Mucosa of gallbladder (tissue), 1 donor: ENCODE measurements around the gene CDH4. TPM values are rescaled to one million over a fixed set of nuclear protein-coding genes. Genes with fewer than 3 reads are reported as not detected.

Source experiments
- DNase-seq: peaks from one replicate; pipeline ENCODE4 v3.0.0-alpha.2; 2020; ENCODE audit warnings: low spot score
- total RNA-seq: library from RNA; stranded (reverse); gene quantifications from one replicate; pipeline ENCODE4 v1.2.1, GENCODE V29; 2021
- donor health status: DM: no; HTN: no; CAD: no.

CDH4 gene
- total RNA-seq, 1 donor from 2014 or later = 3.5 TPM

DNA sequence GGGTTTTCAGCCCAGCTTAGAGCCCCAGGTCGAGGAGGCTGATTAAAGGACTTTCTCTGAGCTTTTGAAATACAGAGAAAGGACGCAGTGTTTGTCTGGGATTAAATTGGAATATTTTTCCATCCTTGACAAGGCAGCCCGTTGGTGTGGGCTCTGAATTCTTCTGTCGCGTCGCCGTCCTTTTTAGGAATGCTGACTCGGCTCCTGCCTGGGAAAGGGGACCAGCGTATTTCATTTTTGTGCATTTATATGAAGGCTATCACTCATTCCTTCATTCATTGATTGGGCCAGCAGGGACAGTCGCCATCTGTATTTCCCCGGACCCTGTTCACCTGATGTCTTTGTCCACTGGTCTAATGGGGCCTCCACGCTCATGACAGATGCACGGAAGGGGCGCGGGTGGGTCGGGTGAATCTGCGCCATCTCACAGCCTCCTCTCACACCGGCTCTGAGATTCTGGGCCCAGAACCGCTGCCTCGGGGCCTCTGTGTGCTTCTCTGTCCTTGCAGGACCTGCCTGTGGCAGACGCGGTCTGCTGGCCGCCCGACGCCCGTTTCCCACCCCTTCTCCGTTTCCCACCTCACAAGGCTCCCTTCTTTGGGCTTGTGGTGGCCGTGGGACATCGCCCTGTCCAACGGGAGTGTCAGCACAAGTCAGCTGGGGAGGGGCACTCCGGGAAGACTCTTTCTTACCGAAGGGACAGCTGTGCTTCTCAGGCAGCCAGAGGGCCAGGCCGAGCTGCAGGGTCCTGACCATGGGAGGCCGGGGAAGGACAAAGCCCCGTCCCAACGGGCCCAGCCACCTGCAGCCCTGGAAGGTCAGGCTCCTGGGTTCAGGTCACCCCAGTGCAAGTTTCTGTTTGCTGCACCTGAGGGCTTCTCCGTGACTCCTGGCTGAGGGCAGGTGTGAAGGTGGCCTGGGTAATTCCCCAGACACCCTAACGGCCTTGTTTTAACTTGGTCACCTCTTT lies 656.3 kb downstream of the CDH4 start:
- no peak for DNase-seq

DNA sequence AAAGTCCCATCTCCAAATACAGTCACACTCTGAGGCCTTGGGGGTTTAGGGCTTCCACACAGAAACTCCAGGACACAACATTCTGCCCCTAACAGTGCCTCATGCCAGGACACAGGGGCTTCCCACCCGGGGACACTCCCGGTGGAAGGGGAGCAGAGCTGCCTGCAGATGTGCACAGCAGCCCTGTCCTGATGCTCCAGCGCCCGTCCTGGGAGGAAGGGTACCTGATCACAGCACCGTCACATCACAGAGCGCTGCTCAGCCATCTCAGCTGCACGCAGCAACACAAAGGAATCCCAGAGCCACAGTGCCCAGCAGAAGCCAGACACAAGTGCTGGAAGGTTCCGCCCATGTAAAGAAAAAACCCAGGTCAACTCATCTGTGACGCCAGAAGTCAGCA lies 657.0 kb downstream of the CDH4 start:
- DNase-seq = no peak

DNA sequence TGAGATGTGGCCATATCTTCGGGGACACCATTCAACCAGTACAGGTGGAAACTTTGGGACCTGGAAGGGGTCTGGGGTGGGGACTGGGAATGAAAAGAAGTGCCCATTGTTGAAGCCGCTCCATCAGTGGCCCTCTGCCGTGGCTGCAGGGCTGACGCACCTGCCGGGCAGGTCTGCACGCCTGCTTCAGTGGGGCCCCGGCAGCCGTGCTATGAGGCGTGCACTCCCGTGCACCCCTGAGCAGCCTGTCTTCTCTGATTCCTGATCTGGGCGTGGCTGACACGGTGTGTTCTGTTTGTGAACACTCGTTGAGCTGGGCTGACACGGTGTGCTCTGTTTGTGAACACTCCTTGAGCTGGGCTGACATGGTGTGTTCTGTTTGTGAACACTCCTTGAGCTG lies 657.8 kb downstream of the CDH4 start:
- DNase-seq = no peak

DNA sequence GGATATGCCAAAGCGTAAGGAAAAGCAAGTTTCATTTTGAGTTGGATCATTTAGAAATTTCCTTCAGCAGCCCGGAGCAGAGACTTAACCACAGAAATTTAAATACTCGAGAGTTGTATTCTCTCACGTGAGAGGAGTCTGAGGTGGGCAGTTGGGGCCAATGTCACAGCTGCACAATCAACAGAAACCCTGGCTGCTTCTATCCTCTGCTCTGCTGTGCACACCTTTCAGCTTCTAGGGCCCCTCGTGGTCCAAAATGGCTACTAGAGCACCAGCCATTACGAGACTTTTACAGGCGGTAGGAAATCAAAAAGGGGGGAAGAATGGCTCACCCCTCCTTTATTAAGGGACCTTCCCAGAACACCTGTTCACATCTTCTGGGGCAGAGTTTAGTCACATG lies 659.8 kb downstream of the CDH4 start:
- DNase-seq = no peak

DNA sequence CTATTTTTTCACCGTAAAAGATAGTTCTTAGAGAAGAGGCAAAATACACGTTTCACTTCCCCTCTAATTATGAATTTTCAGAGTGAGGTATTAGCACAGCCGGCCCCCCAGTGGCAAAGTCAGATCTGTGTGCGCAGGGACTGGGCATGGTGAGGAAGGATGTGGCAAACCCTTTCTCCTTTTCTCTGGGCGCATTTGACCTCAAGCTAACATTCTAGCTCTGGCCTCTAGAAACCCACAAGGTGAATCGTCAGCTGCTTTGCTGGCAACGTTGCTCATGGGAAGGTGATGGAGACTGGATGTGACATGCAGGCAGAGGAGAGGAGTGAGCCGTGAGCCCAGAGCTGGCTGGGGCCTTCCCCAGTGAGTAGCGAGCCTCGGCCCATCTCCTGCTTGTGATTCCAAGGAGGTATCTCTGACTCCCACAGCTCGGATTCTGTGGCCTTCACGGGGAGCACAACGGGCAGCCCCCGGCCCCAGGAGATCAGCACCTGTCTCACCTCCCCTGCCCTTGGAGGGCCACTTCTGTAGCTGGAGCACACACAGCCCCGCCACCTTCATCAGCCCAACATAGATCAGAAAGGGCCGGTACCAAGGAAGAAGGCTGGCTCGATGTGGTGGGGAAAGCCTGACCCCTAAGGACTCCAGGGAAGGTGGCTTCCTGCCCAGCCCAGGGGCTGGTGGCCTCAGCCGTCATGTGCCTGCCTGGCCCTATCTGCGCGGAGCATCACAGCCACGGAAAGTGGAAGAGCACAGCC lies 660.8 kb downstream of the CDH4 start:
- DNase-seq = no peak

DNA sequence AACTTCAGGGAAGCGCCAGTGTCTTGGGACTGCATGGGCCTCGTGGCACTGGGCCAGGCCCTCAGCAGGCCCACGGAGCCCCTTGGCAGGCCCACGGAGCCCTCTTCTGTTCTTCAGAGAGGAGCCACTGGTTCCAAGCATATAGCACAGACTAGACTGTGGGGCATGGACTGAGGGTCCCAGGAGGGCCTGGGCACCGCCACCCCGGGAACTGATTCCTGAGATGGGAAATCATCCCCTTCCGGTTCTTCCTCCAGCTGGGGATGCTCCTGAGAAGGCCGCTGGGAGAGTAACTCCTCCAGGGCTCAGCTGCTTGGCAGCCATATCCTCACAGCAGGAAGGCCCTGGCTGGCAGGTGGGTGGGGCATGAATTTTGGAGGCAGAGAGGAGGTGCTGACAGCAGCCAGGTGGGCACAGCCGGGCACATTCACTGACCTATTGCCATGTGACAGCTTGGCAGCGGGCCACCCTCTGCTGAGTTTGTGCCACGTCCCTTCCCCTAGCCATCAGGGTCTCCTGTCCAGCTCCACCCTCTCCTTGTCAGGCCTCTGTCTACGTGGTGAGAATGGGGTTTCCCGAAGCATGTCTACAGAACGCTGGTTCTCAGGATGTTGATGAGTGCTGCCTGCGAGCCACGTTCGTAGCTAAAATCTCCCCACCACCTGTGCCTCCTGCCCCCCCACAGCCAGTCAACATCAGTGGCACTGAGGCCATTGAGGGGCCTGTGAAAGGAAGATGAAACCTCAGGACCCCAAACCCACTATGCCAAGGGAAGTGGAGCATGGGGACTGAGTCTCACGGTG lies 661.6 kb downstream of the CDH4 start:
- DNase-seq = no peak

DNA sequence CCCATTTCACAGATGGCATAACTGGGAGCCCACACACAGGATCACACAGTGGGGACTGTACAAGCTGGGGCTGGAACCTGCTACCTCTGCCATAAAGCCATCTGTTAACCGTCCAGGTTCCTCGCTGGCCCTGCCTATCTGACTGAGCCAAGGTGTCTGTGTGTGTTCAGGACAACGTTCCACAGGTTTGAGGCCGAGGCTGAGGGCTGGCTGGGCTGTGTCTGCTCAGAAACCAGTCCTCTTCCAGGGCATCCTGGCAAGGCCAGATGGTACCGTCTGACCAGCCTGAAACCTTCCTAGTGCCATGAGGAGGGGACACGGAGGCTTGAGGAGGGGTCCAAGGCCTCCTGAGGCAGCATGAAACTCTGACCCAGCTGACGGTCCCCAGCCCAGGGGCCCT lies 663.0 kb downstream of the CDH4 start:
- DNase-seq = no peak

DNA sequence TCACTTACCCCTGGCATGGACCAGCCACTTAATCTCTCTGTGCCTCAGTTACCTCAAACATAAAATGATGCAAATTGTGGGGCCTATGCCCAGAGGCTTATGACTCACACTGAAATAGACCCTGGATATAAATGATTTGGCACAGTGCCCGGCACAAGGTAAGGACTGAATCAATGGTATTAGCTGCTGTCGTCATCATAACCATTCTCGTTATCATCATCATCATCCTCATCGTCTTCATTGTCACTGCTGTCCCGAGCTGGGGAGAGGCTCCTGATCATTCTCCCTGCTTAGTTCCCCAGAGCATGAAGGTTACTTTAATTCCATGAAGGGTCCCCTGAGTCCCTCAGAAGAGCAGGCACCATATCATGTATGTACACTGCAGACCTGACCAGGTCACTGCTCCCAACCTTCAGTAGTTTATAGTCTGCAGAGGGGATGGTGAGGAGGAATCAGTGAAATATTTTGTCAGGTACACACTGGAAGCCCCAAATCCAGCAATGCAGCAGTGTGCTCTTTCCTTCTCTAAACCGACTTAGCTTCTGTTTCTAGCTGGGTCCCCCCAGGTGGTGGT lies 664.3 kb downstream of the CDH4 start:
- no peak for DNase-seq

DNA sequence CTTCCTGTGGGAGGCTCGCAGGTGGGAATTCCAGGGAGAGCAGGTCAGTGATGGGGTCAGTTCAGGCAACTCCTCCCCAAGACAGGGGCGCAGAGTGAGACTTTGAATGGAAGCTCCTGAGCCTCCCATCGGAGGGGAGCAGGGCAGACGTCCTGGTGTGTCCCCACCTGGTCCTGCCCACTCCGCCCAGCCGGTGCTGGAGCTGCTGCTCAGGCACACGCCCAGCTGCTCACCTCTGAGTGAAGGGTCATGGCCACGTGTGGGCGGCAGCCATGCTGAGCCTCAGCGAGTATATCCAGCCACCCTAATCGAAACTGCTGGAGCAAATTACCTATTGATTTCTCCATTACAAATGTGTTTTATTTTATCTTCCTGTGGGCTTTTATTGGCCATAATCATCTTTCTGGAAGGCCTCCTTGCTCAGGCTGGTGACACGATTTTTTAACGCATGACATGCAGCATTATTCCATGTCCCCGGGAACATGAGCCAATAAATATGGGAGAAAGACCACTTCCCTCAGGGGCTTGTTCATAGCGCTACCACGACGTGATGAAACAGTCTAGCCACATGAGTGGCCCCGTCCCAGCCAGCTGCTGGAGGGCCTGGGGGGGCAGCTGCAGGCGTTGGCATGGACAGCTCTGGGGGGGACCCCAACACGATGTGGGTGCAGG lies 665.5 kb downstream of the CDH4 start:
- no peak for DNase-seq

DNA sequence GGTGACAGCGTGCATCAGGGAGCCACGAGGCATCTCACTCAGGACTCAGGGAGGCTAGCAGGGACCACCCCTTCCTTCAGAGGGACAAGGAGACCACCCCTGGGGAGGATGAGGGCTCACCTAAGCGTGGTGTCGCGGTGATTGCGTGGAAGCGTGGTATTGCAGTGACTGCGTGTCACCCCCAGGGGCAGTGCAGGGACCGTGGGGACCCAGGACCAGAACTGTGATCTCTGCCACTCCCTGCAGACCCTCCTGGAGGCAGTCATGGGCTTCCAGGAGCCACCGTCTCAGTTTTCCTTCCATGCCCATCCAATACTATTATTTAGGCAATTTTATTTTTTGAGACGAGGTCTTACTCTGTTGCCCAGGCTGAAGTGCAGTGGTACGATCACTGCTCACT lies 666.5 kb downstream of the CDH4 start:
- no peak for DNase-seq

DNA sequence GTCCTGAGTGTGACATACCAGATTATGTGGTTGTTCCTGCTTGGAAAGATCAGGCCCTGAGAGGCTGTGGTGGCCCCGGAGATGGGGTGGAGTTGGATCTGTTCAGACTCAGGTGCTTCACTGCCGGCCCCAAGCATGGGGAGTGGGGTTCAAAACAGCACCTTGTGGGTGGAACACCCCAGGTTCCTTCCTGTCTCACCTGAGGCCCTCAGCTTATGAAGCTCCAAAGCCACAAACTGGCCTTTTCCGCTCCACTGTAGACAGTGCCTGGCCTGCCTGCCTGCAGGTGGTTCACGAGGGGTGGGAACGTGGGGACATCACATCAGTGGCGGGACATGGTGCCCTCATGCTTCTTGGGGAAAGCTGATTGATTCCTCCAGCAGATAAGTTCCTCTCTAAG lies 667.2 kb downstream of the CDH4 start:
- no peak for DNase-seq

DNA sequence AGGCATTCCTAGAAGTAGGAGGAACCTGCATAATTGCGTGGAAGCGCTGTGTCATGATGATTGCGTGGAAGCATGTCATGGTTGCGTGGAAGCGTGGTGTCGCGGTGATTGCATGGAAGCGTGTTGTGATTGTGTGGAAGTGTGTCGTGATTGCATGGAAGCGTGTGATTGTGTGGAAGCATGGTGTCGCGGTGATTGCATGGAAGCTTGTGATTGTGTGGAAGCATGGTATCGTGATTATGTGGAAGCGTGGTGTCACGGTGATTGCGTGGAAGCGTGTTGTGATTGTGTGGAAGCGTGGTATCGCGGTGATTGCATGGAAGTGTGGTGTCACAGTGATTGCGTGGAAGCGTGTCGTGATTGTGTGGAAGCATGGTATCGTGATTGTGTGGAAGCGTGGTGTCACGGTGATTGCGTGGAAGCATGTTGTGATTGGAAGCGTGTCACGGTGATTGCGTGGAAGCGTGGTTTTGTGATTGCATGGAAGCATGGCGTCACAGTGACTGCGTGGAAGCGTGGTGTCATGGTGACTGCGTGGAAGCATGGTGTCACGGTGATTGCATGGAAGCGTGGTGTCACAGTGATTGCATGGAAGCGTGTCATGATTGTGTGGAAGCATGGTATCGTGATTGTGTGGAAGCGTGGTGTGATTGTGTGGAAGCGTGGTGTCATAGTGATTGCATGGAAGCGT lies 667.8 kb downstream of the CDH4 start:
- no peak for DNase-seq

DNA sequence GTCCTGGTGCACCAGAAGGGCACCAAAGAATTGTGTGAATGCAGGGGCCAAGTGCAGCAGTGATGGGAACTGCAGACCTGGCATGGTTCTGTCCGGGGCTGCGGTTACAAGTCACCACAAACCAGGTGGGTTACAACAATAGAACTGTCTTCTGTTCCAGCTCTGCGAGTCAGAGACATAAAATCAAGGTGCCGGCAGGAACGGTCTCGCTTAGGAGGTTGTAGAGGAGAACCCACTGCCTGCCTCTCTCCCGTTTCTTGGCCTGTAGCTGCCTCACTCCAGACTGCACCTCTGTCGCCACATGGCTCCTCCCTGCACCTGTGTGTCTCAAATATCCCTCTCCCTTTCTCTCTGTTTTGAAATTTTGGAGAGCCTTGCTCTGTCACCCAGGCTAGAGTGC lies 670.4 kb downstream of the CDH4 start:
- DNase-seq = no peak

DNA sequence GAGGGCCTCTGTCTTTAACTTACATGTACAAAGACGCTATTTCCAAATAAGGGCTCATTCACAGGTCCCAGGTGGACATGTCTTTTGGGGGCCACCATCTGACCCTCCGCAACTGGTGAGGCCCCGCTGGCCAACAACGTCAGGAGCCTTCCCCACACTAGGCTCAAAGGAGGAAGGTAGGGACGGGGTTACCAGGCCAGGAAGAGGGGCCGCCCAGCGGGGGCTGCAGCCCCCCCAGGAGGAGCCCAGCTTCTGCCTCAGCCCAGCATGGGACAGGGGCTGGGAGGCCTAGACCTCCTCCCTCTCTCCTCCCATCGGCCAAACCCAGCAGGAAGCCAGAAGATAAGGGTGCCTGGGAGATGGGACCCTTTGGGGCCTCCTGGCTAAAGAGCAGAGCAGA lies 670.9 kb downstream of the CDH4 start:
- DNase-seq = no peak

DNA sequence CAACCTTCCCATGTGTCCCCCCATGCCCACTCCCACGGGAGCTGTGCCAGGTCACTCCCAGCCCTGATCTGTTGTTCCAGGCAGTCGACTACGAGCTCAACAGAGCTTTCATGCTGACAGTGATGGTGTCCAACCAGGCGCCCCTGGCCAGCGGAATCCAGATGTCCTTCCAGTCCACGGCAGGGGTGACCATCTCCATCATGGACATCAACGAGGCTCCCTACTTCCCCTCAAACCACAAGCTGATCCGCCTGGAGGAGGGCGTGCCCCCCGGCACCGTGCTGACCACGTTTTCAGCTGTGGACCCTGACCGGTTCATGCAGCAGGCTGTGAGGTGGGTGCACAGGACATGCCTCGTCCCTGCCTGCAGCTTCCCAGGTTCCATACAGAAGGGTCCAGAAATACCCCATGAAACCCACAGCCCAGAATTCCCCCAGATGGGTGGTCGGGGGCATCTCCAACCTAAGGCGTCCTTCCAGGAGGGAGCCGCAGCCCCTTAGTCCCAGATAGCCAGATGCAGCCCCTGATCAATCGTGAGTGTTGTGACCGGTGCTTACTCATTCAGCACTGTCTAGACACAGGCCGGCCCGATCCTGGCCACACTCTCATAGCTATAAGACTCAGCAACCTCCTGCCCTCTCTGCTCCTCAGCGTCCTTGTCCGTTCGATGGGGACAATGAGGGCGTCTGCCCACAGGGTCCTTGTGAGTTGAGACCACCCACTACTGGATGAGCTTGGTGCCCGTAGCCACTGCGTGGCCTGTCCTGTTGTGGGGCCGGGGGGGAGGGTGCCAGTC lies 671.5 kb downstream of the CDH4 start:
- no peak for DNase-seq

DNA sequence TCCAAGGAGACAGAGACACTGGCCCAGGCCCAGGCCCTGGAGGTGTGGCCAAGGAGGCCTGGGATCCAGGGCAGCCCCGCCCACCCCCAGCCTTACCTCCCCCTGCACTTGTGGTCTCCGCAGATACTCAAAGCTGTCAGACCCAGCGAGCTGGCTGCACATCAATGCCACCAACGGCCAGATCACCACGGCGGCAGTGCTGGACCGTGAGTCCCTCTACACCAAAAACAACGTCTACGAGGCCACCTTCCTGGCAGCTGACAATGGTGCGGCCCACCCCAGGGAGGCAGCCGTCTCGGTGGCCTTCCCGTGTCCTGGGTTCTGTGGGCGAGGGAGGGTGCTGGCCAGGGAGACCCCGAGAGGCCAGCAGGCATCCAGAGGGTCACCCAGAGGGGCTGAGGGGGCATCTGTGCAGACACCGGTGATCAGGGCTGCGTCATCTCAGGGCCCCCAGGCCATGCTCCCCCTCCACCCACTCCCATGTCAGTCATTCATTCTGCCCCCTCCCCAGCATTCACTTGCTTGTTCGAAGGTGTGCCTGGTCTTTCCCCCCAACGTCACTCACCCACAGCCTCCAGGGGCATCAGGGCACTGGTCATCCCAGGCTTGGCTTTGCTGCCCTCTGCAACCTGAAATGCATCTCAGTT lies 672.3 kb downstream of the CDH4 start:
- DNase-seq = no peak

DNA sequence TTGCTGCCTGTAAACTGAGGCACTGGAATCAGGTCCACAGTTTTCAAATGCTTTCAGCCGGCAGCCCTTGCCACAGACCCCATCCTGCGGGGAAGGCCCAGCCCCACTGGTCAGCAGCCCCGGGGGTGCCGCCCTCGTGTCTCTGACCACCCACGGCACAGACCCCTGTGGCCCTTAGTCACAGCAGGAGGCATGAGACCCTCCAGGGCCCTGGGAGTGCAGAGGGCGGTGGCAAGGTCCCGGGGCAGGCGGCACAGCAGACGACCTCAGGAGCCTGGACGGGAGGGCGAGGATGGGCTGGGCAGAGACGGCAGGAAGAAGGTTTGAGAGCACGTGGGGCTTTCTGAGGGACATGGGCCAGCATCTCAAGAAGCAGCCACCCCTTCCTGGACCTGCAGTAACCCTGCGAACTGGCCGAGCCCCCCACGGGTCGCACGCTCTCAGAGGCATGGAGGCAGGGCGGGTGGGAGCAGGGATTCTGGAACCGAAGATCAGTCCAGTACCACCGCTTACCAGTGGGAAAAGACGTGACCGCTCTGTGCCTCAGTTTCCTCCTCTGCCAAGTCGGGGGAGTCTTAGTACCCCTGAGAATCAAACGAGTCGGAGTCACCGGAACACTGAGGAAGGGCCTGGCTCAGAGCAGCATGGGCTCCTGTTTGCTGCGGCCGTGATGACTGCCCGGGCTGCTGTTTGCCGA lies 672.9 kb downstream of the CDH4 start:
- DNase-seq = no peak

DNA sequence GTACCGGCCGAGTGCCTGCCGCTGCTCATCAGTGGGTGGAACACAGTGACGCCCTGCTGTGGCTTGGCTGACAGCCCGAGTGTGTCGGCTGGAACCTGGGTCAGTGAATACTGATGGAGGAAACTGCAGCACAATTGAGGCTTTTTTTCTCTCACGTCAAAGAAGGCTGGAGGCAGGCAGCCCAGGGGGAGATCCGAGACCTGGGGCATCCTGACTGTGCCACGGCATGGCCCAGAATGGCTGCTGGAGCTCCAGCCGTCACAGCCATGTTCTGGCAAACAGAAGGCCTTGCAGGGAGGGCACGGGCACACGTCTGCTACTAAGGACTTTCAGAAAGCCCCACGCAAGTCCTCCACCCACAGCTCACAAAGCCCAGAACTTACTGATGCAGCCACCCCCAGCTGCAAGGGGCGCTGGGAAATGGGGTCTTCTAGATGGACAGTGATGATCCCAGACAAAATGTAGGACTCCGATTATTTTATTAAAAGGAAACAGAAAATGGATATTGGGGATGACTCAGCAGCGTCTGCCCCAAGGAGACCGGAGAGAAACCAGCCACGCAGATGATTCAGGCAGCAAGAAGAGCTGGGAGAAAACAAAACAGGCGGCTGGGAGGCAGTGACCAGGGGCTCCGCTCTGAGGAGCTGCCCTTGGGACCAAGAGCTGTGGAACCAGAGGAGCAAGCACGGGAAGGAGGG lies 673.6 kb downstream of the CDH4 start:
- no peak for DNase-seq
